ENCODE measurements around the gene BIRC2. TPM values are rescaled to one million over a fixed set of nuclear protein-coding genes. Genes with fewer than 3 reads are reported as not detected.
"Not testable (repeated sequence)": the region's sequence is repeated elsewhere in the genome, so short reads cannot be mapped to it uniquely, and the experiment has no call there.

Gene BIRC2
- total and polyA plus RNA-seq, 2 of the 4 experiments (the other 2 are of a cell fraction), result 48.0 to 204 TPM

DNA sequence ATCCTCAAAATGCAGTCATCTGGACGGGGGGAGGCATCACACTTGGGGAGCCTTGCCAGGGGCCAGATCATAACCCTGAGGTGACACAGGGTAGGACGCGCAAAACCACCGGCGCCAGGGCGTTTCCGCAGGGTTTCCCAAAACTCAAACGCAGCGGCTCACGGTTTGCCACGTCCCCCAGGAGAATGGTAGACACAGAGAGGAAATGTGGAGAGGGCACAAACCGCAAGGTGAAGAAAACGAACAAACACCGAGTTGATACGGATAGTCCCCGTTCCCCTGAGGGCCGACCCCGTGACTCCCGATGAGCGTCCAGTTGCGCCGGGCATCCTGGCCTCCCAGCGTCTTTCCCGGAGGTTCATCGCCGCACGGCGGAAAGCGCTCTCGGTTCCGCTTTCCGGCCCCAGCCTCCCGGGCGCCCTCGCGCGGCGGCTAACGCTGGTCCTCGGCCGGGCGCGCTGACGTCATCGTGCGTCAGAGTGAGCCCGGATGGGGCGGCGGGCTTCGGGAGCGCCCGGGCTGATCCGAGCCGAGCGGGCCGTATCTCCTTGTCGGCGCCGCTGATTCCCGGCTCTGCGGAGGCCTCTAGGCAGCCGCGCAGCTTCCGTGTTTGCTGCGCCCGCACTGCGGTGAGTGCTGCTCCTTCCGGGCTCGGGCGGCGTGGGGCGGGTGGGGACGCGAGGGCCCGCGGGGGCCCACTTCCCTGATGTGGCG, at the start of gene BIRC2 (continued):
- TF ChIP-seq RAD21 (IDR thresholded peaks at IDR 0.05; ENCODE audit: low read length) (peak; percentile 36), MAZ (IDR thresholded peaks at IDR 0.05; ENCODE audit: borderline replicate concordance, low read depth, low read length) (peak; percentile 56; the same call in 1 of the 2 replicates), SMC3 (IDR thresholded peaks at IDR 0.05; ENCODE audit: low read depth, low read length) (peak; percentile 27; the same call in 1 of the 2 replicates), RCOR1 (IDR thresholded peaks at IDR 0.05; ENCODE audit: insufficient replicate concordance, low read length) (peak; percentile 49), MAFK (IDR thresholded peaks at IDR 0.05; ENCODE audit: low read depth, low read length) (0 out of 2 replicates have a peak, but pooled peaks have one; percentile 2)

DNA sequence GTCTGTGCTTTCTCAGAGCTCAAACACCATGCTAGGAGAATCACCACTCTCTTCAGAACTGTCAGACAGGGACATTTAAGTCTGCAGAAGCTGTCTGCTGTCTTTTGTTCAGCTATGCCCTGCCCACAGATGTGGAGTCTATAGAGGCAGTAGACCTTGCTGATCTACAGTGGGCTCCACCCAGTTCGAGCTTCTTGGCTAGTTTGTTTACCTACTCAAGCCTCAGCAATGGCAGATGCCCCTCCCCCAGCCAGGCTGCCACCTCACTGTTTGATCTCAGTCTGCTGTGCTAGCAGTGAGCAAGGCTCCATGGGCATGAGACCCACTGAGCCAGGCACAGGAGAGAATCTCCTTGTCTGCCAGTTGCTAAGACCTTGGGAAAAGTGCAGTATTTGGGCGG, 46.2 kb upstream of the BIRC2 start:
- intact Hi-C loops (cut with micrococcal nuclease); H2AK5ac ChIP-seq (ENCODE audit: low read depth, low read length); H2BK5ac ChIP-seq (ENCODE audit: low read depth, low read length, poor library complexity, severe bottlenecking); H3K27ac ChIP-seq (ENCODE audit: insufficient read depth, low read length); H3K9me1 ChIP-seq (ENCODE audit: insufficient read depth, low read length); H3K14ac ChIP-seq (replicated peaks; ENCODE audit: low read depth, low read length); H3K9me3 ChIP-seq (ENCODE audit: control insufficient read depth, insufficient read depth, low read length); H2BK120ac ChIP-seq (ENCODE audit: low read depth, low read length); H3K4me3 ChIP-seq (ENCODE audit: insufficient read depth, low read depth, low read length); CTCF ChIA-PET; H3K79me1 ChIP-seq (ENCODE audit: low read depth in 1 of 2, low read length in 2 of 2); H3K4me1 ChIP-seq (ENCODE audit: control insufficient read depth, insufficient read depth, low read length); H3K56ac ChIP-seq (ENCODE audit: extremely low read depth, insufficient read depth, low read length); POLR2A ChIA-PET (ENCODE audit: unreplicated experiment); ATAC-seq (ENCODE audit: low read depth); H3K18ac ChIP-seq (ENCODE audit: low read depth, low read length); H4K20me1 ChIP-seq (ENCODE audit: insufficient read depth, low read length); in situ Hi-C loops (cut with MboI; ENCODE audit: low sequenced_read_pairs); H3K4me2 ChIP-seq (ENCODE audit: low read depth, low read length); DNase-seq; H2BK20ac ChIP-seq (ENCODE audit: low read depth, low read length); H3K36me3 ChIP-seq (ENCODE audit: control insufficient read depth, insufficient read depth, low read length); BruUV-seq (replicated peaks); H3K27me3 ChIP-seq (ENCODE audit: control insufficient read depth, insufficient read depth, low read length); H4K91ac ChIP-seq (ENCODE audit: insufficient read depth, low read depth, low read length); H3K9ac ChIP-seq (ENCODE audit: low read depth, low read length); H2AK9ac ChIP-seq (replicated peaks; ENCODE audit: low read depth, low read length, poor library complexity); H4K8ac ChIP-seq (ENCODE audit: low read depth in 2 of 2, low read length in 2 of 2); H3K4ac ChIP-seq (ENCODE audit: low read depth, low read length); H4K5ac ChIP-seq (ENCODE audit: low read depth, low read length); H3K23ac ChIP-seq (ENCODE audit: low read depth, low read length); H2BK15ac ChIP-seq (ENCODE audit: low read depth, low read length); dilution Hi-C loops (cut with HindIII; ENCODE audit: low sequenced_read_pairs, unreplicated experiment); H2AFZ ChIP-seq (replicated peaks; ENCODE audit: low read length, poor library complexity): not testable (repeated sequence)
- WGBS, 2 experiments (ENCODE audit: extremely low coverage in 2 of 2, insufficient read length in 1 of 2), result no CpG with 5 or more reads among the region's 2 CpGs
